ENCODE data around the gene PRAME. TPM values are rescaled to one million over a fixed set of nuclear protein-coding genes. Genes with fewer than 3 reads are reported as not detected.
"Not testable (repeated sequence)": the region's sequence is repeated elsewhere in the genome, so short reads cannot be mapped to it uniquely, and the experiment has no call there.

The PRAME gene
- polyA plus RNA-seq, 4 donors = not detected

GRCh38 chr22:22534604-22535415, 24.3 kb downstream of the PRAME start:
- DNase-seq (no peak), FAIRE-seq (no peak)
- WGBS, 3 donors = 80 to 82% (median 80%) methylated on average over 9 of the region's 9 CpGs
- no peak overlapping the region for H3K27ac ChIP-seq (ENCODE audit: low read depth in 1 of 3, low read length in 2 of 3)
- H3K27me3 ChIP-seq (ENCODE audit: control insufficient read depth in 3 of 3, insufficient read depth in 3 of 3, low read length in 3 of 3) = peaks cover 0 to 6% (median 3%) of the 10 kb centered on the region in 3 donors
- no peaks in the 10 kb centered on the region for H3K4me1 ChIP-seq (ENCODE audit: control insufficient read depth in 3 of 3, insufficient read depth in 2 of 3, low read depth in 1 of 3, low read length in 2 of 3)
- H3K36me3 ChIP-seq (ENCODE audit: control insufficient read depth in 3 of 3, insufficient read depth in 2 of 3, low read depth in 1 of 3, low read length in 3 of 3) = no peaks in the 10 kb centered on the region
- no peak overlapping the region for H3K4me3 ChIP-seq (ENCODE audit: low read depth in 1 of 3, low read length in 3 of 3)
- H3K9me3 ChIP-seq (ENCODE audit: control insufficient read depth in 2 of 2, insufficient read depth in 1 of 2, low read depth in 1 of 2, low read length in 1 of 2) = no peaks in the 10 kb centered on the region

DNA sequence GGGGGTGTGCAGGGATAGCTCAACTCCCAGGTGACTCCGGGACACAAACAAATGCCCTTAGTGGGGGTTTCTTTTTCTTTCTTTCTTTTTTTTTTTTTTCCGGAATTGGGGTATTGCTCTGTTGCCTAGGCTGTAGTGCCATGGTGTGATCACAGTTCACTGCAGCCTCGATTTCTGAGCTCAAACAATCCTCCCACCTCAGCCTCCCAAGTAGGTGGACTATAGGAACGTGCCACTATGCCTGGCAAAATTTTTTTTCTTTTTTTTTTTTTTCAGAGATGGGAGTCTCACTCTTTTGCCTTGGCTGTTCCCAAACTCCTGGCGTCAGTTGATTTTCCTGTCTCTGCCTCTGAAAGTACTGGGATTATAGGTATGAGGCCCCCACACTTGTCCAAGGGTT, 25.2 kb downstream of the PRAME start:
- no peaks in the 10 kb centered on the region for H3K36me3 ChIP-seq (ENCODE audit: control insufficient read depth in 3 of 3, insufficient read depth in 2 of 3, low read depth in 1 of 3, low read length in 3 of 3)
- FAIRE-seq = no peak
- H3K9me3 ChIP-seq (ENCODE audit: control insufficient read depth in 2 of 2, insufficient read depth in 1 of 2, low read depth in 1 of 2, low read length in 1 of 2) = no peaks in the 10 kb centered on the region
- H3K27me3 ChIP-seq (ENCODE audit: control insufficient read depth in 3 of 3, insufficient read depth in 3 of 3, low read length in 3 of 3) = peaks cover 0 to 6% (median 3%) of the 10 kb centered on the region in 3 donors
- H3K27ac ChIP-seq (ENCODE audit: low read depth in 1 of 3, low read length in 2 of 3) = no peak overlapping the region
- WGBS, 3 donors = 65 to 70% (median 68%) methylated on average over 5 of the region's 5 CpGs
- no peak overlapping the region for H3K4me3 ChIP-seq (ENCODE audit: low read depth in 1 of 3, low read length in 3 of 3)
- no peak for DNase-seq
- H3K4me1 ChIP-seq (ENCODE audit: control insufficient read depth in 3 of 3, insufficient read depth in 2 of 3, low read depth in 1 of 3, low read length in 2 of 3) = no peaks in the 10 kb centered on the region

DNA sequence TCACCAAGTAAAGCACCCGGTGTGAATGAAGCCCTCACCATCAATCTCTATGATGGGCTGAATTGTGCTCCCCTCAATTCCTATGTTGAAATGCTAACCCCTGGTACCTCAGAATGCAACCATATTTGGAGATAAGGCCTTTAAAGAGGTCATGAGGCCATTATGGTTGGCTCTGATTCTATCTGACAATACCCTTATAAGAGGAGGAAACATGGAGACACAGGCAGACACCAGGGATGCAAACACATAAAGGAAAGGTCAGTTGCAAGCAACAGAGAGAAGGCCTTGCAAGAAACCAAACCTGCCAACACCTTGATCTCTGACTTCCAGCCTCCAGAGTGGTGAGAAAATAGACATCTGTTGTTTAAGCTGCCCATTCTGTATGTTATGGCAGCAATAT, 25.6 kb downstream of the PRAME start:
- no peak for DNase-seq
- Histone ChIP-seq H3K4me3 (ENCODE audit: low read depth in 1 of 3, low read length in 3 of 3) (no peak overlapping the region), H3K27me3 (ENCODE audit: control insufficient read depth in 3 of 3, insufficient read depth in 3 of 3, low read length in 3 of 3) (peaks cover 0 to 6% (median 3%) of the 10 kb centered on the region in 3 donors), H3K4me1 (ENCODE audit: control insufficient read depth in 3 of 3, insufficient read depth in 2 of 3, low read depth in 1 of 3, low read length in 2 of 3) (no peaks in the 10 kb centered on the region), H3K27ac (ENCODE audit: low read depth in 1 of 3, low read length in 2 of 3) (no peak overlapping the region), H3K36me3 (ENCODE audit: control insufficient read depth in 3 of 3, insufficient read depth in 2 of 3, low read depth in 1 of 3, low read length in 3 of 3) (no peaks in the 10 kb centered on the region), H3K9me3 (ENCODE audit: control insufficient read depth in 2 of 2, insufficient read depth in 1 of 2, low read depth in 1 of 2, low read length in 1 of 2) (no peaks in the 10 kb centered on the region)
- WGBS, 3 donors = 90 to 95% (median 93%) methylated on average over 1 of the region's 1 CpG
- no peak for FAIRE-seq

DNA sequence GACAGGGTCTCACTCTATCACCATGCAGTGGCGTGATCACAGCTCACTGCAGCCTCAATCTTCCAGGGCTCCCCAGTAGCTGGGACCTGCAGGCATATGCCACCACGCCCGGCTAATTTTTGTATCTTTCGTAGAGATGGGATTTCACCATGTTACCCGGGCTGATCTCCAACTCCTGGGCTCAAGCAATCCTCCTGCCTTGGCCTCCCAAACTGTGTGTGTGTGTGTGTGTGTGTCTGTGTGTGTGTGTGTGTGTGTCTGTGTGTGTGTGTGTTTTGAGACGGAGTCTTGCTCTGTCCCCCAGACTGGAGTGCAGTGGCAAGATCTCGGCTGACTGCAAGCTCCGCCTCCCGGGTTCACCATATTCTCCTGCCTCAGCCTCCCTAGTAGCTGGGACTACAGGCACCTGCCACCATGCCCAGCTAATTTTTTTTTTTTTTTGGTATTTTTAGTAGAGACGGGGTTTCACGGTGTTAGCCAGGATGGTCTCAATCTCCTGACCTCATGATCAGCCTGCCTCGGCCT, 26.5 kb downstream of the PRAME start:
- not testable (repeated sequence) for H3K27me3 ChIP-seq (ENCODE audit: control insufficient read depth in 3 of 3, insufficient read depth in 3 of 3, low read length in 3 of 3); H3K4me1 ChIP-seq (ENCODE audit: control insufficient read depth in 3 of 3, insufficient read depth in 2 of 3, low read depth in 1 of 3, low read length in 2 of 3); H3K9me3 ChIP-seq (ENCODE audit: control insufficient read depth in 2 of 2, insufficient read depth in 1 of 2, low read depth in 1 of 2, low read length in 1 of 2); H3K27ac ChIP-seq (ENCODE audit: low read depth in 1 of 3, low read length in 2 of 3); H3K4me3 ChIP-seq (ENCODE audit: low read depth in 1 of 3, low read length in 3 of 3); DNase-seq; FAIRE-seq; H3K36me3 ChIP-seq (ENCODE audit: control insufficient read depth in 3 of 3, insufficient read depth in 2 of 3, low read depth in 1 of 3, low read length in 3 of 3)
- WGBS, 3 donors = 82 to 88% (median 86%) methylated on average over 10 to 12 of the region's 12 CpGs

DNA sequence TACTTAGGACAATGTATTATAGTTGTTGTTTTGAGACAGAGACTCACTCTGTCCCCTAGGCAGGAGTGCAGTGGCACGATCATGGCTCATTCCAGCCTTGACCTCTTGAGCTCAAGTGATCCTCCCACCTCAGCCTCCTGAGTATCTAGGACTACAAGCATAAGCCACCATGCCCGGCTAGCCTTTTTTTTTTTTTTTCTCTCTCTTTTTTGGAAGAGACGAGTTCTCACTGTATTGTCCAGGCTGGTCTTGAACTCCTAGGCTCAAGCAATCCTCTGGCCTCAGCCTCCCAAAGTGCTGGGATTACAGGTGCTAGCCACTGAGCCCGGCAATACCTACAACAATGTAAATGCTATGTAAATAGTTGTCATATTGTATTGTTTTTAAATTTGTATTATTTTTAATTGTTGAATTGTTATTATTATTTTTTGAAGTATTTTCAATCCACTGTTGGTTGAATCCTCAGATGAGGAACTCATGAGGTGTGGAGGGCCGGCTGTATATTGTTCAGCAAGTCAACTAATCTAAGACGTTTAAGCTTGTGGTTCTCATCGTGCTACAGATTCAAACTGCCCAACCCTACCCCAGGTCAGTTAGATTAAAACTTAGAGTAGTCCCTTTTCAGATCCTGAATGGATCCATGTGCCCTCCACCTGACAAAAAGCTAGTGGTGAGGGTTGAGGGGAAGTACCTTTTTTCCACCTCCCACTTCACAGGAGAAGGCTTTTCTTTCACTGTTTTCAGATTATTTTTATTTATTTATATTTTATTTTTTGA, 27.1 kb downstream of the PRAME start:
- Histone ChIP-seq H3K36me3 (ENCODE audit: control insufficient read depth in 3 of 3, insufficient read depth in 2 of 3, low read depth in 1 of 3, low read length in 3 of 3) (no peaks in the 10 kb centered on the region), H3K4me1 (ENCODE audit: control insufficient read depth in 3 of 3, insufficient read depth in 2 of 3, low read depth in 1 of 3, low read length in 2 of 3) (no peaks in the 10 kb centered on the region), H3K27me3 (ENCODE audit: control insufficient read depth in 3 of 3, insufficient read depth in 3 of 3, low read length in 3 of 3) (peaks cover 0 to 6% (median under 1%) of the 10 kb centered on the region in 3 donors), H3K9me3 (ENCODE audit: control insufficient read depth in 2 of 2, insufficient read depth in 1 of 2, low read depth in 1 of 2, low read length in 1 of 2) (no peaks in the 10 kb centered on the region), H3K27ac (ENCODE audit: low read depth in 1 of 3, low read length in 2 of 3) (no peak overlapping the region), H3K4me3 (ENCODE audit: low read depth in 1 of 3, low read length in 3 of 3) (no peak overlapping the region)
- WGBS, 3 donors = 73 to 84% (median 77%) methylated on average over 7 of the region's 7 CpGs
- DNase-seq = no peak
- no peak for FAIRE-seq

DNA sequence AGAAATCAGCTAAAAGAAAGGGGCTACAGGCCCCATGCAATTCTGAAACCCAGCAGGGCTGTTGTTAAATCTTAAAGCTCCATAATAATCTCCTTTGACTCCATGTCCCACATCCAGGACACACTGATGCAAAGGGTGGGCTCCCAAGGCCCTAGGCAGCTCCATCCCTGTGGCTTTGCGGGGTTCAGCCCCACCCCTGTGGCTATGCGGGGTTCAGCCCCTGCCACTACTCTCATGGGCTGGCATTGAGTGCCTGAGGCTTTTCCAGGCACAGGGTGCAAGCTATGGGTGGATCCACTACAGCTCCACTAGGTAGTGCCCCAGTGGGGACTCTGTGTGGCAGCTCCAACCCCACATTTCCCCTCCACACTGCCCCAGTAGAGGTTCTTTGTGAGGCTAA, 30.3 kb downstream of the PRAME start:
- no peak overlapping the region for H3K4me3 ChIP-seq (ENCODE audit: low read depth in 1 of 3, low read length in 3 of 3)
- H3K27ac ChIP-seq (ENCODE audit: low read depth in 1 of 3, low read length in 2 of 3) = no peak overlapping the region
- 88 to 98% (median 88%) methylated on average over 2 of the region's 2 CpGs for WGBS, 3 donors
- no peaks in the 10 kb centered on the region for H3K4me1 ChIP-seq (ENCODE audit: control insufficient read depth in 3 of 3, insufficient read depth in 2 of 3, low read depth in 1 of 3, low read length in 2 of 3)
- H3K9me3 ChIP-seq (ENCODE audit: control insufficient read depth in 2 of 2, insufficient read depth in 1 of 2, low read depth in 1 of 2, low read length in 1 of 2) = no peaks in the 10 kb centered on the region
- no peaks in the 10 kb centered on the region for H3K36me3 ChIP-seq (ENCODE audit: control insufficient read depth in 3 of 3, insufficient read depth in 2 of 3, low read depth in 1 of 3, low read length in 3 of 3)
- FAIRE-seq (no peak), DNase-seq (no peak)
- peaks cover 0 to 4% (median 3%) of the 10 kb centered on the region in 3 donors for H3K27me3 ChIP-seq (ENCODE audit: control insufficient read depth in 3 of 3, insufficient read depth in 3 of 3, low read length in 3 of 3)

GRCh38 chr22:22527312-22527711, 31.8 kb downstream of the PRAME start:
- DNase-seq (no peak), FAIRE-seq (no peak)
- Histone ChIP-seq H3K27me3 (ENCODE audit: control insufficient read depth in 3 of 3, insufficient read depth in 3 of 3, low read length in 3 of 3) (peaks cover 0 to 6% (median 0%) of the 10 kb centered on the region in 3 donors), H3K27ac (ENCODE audit: low read depth in 1 of 3, low read length in 2 of 3) (no peak overlapping the region), H3K36me3 (ENCODE audit: control insufficient read depth in 3 of 3, insufficient read depth in 2 of 3, low read depth in 1 of 3, low read length in 3 of 3) (no peaks in the 10 kb centered on the region), H3K4me1 (ENCODE audit: control insufficient read depth in 3 of 3, insufficient read depth in 2 of 3, low read depth in 1 of 3, low read length in 2 of 3) (no peaks in the 10 kb centered on the region), H3K4me3 (ENCODE audit: low read depth in 1 of 3, low read length in 3 of 3) (no peak overlapping the region), H3K9me3 (ENCODE audit: control insufficient read depth in 2 of 2, insufficient read depth in 1 of 2, low read depth in 1 of 2, low read length in 1 of 2) (no peaks in the 10 kb centered on the region)
- WGBS, 3 donors = 77 to 79% (median 79%) methylated on average over 5 of the region's 5 CpGs

- H3K4me1 ChIP-seq (ENCODE audit: control insufficient read depth in 3 of 3, insufficient read depth in 2 of 3, low read depth in 1 of 3, low read length in 2 of 3) = no peaks in the 10 kb centered on the region
- DNase-seq (no peak), FAIRE-seq (no peak)
- H3K9me3 ChIP-seq (ENCODE audit: control insufficient read depth in 2 of 2, insufficient read depth in 1 of 2, low read depth in 1 of 2, low read length in 1 of 2) = no peaks in the 10 kb centered on the region
- 74 to 83% (median 79%) methylated on average over 4 of the region's 4 CpGs for WGBS, 3 donors
- peaks cover 0 to 6% (median 0%) of the 10 kb centered on the region in 3 donors for H3K27me3 ChIP-seq (ENCODE audit: control insufficient read depth in 3 of 3, insufficient read depth in 3 of 3, low read length in 3 of 3)
- H3K4me3 ChIP-seq (ENCODE audit: low read depth in 1 of 3, low read length in 3 of 3) = no peak overlapping the region
- H3K36me3 ChIP-seq (ENCODE audit: control insufficient read depth in 3 of 3, insufficient read depth in 2 of 3, low read depth in 1 of 3, low read length in 3 of 3) = no peaks in the 10 kb centered on the region
- H3K27ac ChIP-seq (ENCODE audit: low read depth in 1 of 3, low read length in 2 of 3) = no peak overlapping the region
Measured at GRCh38 chr22:22526125-22526912, 32.7 kb downstream of the PRAME start.

Data from small intestine (tissue), 7 donors.